GM10248 (cell line): ENCODE measurements around the gene CHURC1.

Source experiments
- CTCF ChIA-PET: fragments of 300-600 bp; sonication (Branson Sonifier 250); formaldehyde crosslinking; extraction: SDS; loops from one replicate; lab custom pipeline; 2021; ENCODE audit warnings: antibody characterized with exemption; lab: Yijun Ruan, JAX
- POLR2A ChIA-PET: fragments of 350-650 bp; sonication (Branson Sonifier 250); formaldehyde crosslinking; extraction: SDS; loops from one replicate; lab custom pipeline; 2020; ENCODE audit warnings: antibody characterized with exemption; lab: Yijun Ruan, JAX
- DNase-seq: peaks from one replicate; pipeline ENCODE4 v3.0.0; 2012; ENCODE audit errors: extremely low spot score
- TF ChIP-seq, protein P1 (sequence below): IDR thresholded peaks from 2 replicates; pipeline ENCODE4 v1.5.1; 2012; ENCODE audit warnings: mild to moderate bottlenecking, low read depth; ENCODE audit errors: extremely low read depth, missing control alignments, control extremely low read depth

Gene CHURC1

GRCh38 chr14:64932231-64932630 lies 18.0 kb downstream of the CHURC1 start:
- ChIA-PET CTCF (interaction anchor here (1.2 kb wide), 2 partner anchors 9 to 39 kb away, joined by 3 to 4 read pairs; no protein-coding TSS in a partner anchor), POLR2A (no interaction called here)
- TF ChIP-seq, protein P1, sequence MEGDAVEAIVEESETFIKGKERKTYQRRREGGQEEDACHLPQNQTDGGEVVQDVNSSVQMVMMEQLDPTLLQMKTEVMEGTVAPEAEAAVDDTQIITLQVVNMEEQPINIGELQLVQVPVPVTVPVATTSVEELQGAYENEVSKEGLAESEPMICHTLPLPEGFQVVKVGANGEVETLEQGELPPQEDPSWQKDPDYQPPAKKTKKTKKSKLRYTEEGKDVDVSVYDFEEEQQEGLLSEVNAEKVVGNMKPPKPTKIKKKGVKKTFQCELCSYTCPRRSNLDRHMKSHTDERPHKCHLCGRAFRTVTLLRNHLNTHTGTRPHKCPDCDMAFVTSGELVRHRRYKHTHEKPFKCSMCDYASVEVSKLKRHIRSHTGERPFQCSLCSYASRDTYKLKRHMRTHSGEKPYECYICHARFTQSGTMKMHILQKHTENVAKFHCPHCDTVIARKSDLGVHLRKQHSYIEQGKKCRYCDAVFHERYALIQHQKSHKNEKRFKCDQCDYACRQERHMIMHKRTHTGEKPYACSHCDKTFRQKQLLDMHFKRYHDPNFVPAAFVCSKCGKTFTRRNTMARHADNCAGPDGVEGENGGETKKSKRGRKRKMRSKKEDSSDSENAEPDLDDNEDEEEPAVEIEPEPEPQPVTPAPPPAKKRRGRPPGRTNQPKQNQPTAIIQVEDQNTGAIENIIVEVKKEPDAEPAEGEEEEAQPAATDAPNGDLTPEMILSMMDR = no peak
- no peak for DNase-seq

- ChIA-PET POLR2A (no interaction called here), CTCF (interaction anchor here (1.0 kb wide), 1 partner anchor 10 kb away, joined by 3 read pairs; no protein-coding TSS in a partner anchor)
- TF ChIP-seq, protein P1 = no peak
- DNase-seq = no peak
Measured at GRCh38 chr14:64934338-64934929, 20.2 kb downstream of the CHURC1 start.

GRCh38 chr14:64935508-64935907 lies 21.3 kb downstream of the CHURC1 start:
- DNase-seq = no peak
- ChIA-PET CTCF (interaction anchor here (0.7 to 2.8 kb wide), 8 partner anchors 13 to 116 kb away, joined by 3 to 7 read pairs (median 3); partner anchors contain the start of gene FNTB), POLR2A (interaction anchor here (0.5 kb wide), 1 partner anchor 418 kb away, joined by 3 read pairs; no protein-coding TSS in a partner anchor)
- TF ChIP-seq, protein P1 = no peak

- POLR2A ChIA-PET = interaction anchor here (0.6 kb wide), 1 partner anchor 176 kb away, joined by 6 read pairs; no protein-coding TSS in a partner anchor
- CTCF ChIA-PET = interaction anchor here (0.8 to 2.8 kb wide), 13 partner anchors 9 to 56 kb away, joined by 3 to 10 read pairs (median 4); partner anchors contain the start of gene FNTB
- TF ChIP-seq, protein P1 = no peak
- no peak for DNase-seq
Measured at GRCh38 chr14:64937171-64937820, 23.0 kb downstream of the CHURC1 start.

- TF ChIP-seq, protein P1 = no peak
- no peak for DNase-seq
- ChIA-PET CTCF (interaction anchor here (1.2 to 2.8 kb wide), 5 partner anchors 14 to 57 kb away, joined by 3 to 8 read pairs (median 3); no protein-coding TSS in a partner anchor), POLR2A (no interaction called here)
Measured at GRCh38 chr14:64937821-64938193, 23.6 kb downstream of the CHURC1 start.

GRCh38 chr14:64938972-64939816 lies 24.9 kb downstream of the CHURC1 start:
- ChIA-PET CTCF (interaction anchor here (0.9 to 1.8 kb wide), 8 partner anchors 8 to 115 kb away, joined by 3 to 5 read pairs (median 4); no protein-coding TSS in a partner anchor), POLR2A (no interaction called here)
- TF ChIP-seq, protein P1 = no peak
- no peak for DNase-seq
